ENCODE measurements around the gene MIER1. TPM values are rescaled to one million over a fixed set of nuclear protein-coding genes. Genes with fewer than 3 reads are reported as not detected.

The MIER1 gene
- total and polyA plus RNA-seq, 9 of the 15 experiments (the other 6 are each of a cell fraction or from before 2014, with no cell fraction given): 13.9 to 34.8 (median 21.5) TPM

DNA sequence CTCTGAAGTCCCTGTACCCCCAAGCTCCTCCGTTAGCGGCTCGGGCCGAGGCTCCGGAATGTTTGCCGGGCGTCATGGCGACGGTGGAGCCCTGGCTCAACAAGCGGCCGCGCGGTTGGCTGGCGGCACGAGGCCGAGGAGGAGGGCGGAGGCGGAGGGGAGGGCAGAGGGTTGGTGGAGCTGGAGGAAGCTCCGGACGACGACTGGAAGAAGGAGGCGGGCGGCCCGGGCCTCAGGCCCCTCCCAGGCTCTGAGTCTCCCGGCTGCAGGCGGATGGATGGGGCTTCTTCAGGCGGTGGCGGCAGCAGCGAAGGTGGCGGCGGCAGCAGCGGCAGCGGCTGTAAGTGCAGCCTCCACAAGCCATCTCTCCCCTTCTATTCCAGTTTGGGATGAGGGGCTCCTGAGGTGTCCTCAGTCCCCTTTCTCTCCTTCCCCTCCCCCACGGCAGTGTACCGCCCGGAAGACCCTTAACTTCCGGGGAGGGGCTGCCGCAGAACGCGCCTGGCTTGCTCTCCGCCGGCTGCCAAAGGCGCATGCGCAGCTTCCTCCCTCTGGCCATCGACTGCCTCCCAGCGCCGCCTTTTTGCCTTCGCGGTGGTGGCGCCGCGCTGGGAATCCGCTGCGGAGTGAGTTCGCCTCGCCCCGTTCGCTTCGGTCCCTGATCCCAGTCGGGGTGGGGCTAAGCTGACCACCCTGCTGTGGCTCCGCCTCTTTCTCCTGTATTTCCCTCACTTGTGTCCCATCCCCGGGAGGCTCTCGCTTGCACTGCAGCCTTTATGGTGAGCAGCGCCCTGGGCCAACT lies at the start of gene MIER1, which contains the start of gene DNAI4 (continued):
- TF ChIP-seq, protein P1, sequence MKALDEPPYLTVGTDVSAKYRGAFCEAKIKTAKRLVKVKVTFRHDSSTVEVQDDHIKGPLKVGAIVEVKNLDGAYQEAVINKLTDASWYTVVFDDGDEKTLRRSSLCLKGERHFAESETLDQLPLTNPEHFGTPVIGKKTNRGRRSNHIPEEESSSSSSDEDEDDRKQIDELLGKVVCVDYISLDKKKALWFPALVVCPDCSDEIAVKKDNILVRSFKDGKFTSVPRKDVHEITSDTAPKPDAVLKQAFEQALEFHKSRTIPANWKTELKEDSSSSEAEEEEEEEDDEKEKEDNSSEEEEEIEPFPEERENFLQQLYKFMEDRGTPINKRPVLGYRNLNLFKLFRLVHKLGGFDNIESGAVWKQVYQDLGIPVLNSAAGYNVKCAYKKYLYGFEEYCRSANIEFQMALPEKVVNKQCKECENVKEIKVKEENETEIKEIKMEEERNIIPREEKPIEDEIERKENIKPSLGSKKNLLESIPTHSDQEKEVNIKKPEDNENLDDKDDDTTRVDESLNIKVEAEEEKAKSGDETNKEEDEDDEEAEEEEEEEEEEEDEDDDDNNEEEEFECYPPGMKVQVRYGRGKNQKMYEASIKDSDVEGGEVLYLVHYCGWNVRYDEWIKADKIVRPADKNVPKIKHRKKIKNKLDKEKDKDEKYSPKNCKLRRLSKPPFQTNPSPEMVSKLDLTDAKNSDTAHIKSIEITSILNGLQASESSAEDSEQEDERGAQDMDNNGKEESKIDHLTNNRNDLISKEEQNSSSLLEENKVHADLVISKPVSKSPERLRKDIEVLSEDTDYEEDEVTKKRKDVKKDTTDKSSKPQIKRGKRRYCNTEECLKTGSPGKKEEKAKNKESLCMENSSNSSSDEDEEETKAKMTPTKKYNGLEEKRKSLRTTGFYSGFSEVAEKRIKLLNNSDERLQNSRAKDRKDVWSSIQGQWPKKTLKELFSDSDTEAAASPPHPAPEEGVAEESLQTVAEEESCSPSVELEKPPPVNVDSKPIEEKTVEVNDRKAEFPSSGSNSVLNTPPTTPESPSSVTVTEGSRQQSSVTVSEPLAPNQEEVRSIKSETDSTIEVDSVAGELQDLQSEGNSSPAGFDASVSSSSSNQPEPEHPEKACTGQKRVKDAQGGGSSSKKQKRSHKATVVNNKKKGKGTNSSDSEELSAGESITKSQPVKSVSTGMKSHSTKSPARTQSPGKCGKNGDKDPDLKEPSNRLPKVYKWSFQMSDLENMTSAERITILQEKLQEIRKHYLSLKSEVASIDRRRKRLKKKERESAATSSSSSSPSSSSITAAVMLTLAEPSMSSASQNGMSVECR (CRISPR knock-in tag; IDR thresholded peaks at IDR 0.05): peak; percentile 67
- TF ChIP-seq, protein P2, sequence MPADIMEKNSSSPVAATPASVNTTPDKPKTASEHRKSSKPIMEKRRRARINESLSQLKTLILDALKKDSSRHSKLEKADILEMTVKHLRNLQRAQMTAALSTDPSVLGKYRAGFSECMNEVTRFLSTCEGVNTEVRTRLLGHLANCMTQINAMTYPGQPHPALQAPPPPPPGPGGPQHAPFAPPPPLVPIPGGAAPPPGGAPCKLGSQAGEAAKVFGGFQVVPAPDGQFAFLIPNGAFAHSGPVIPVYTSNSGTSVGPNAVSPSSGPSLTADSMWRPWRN (IDR thresholded peaks at IDR 0.05; ENCODE audit: low read depth): peak; percentile 82
- TF ChIP-seq MEIS2 (IDR thresholded peaks at IDR 0.05; ENCODE audit: partially characterized antibody): peak; percentile 84
- TF ChIP-seq HDAC6 (IDR thresholded peaks at IDR 0.05; ENCODE audit: low read depth, low read length): 0 out of 2 replicates have a peak, but pooled peaks have one; percentile 5
- TF ChIP-seq CCNT2 (IDR thresholded peaks at IDR 0.05; ENCODE audit: borderline replicate concordance, extremely low read depth, insufficient read length, low read depth, low read length): peak; percentile 75
- peak; percentile 43 for TF ChIP-seq ARID1B (IDR thresholded peaks at IDR 0.05)
- no peak for TF ChIP-seq PPARD (CRISPR knock-in tag; IDR thresholded peaks at IDR 0.05)
- TF ChIP-seq, protein P3, sequence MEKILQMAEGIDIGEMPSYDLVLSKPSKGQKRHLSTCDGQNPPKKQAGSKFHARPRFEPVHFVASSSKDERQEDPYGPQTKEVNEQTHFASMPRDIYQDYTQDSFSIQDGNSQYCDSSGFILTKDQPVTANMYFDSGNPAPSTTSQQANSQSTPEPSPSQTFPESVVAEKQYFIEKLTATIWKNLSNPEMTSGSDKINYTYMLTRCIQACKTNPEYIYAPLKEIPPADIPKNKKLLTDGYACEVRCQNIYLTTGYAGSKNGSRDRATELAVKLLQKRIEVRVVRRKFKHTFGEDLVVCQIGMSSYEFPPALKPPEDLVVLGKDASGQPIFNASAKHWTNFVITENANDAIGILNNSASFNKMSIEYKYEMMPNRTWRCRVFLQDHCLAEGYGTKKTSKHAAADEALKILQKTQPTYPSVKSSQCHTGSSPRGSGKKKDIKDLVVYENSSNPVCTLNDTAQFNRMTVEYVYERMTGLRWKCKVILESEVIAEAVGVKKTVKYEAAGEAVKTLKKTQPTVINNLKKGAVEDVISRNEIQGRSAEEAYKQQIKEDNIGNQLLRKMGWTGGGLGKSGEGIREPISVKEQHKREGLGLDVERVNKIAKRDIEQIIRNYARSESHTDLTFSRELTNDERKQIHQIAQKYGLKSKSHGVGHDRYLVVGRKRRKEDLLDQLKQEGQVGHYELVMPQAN (IDR thresholded peaks at IDR 0.05; ENCODE audit: borderline replicate concordance): no peak
- 0 out of 2 replicates have a peak, but pooled peaks have one; percentile 33 for TF ChIP-seq FOXP1 (CRISPR knock-in tag; IDR thresholded peaks at IDR 0.05)
- TF ChIP-seq MBD2 (IDR thresholded peaks at IDR 0.05; ENCODE audit: borderline replicate concordance, low read depth): peak; percentile 86; the same call in 1 of the 2 replicates
- peak; percentile 97 for TF ChIP-seq NRF1 (conservative IDR thresholded peaks at IDR 0.05 in 1 of 2, IDR thresholded peaks at IDR 0.05 in 1 of 2)
- TF ChIP-seq, protein P4, sequence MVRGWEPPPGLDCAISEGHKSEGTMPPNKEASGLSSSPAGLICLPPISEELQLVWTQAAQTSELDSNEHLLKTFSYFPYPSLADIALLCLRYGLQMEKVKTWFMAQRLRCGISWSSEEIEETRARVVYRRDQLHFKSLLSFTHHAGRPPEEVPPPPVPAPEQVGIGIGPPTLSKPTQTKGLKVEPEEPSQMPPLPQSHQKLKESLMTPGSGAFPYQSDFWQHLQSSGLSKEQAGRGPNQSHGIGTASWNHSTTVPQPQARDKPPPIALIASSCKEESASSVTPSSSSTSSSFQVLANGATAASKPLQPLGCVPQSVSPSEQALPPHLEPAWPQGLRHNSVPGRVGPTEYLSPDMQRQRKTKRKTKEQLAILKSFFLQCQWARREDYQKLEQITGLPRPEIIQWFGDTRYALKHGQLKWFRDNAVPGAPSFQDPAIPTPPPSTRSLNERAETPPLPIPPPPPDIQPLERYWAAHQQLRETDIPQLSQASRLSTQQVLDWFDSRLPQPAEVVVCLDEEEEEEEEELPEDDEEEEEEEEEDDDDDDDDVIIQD (CRISPR knock-in tag; IDR thresholded peaks at IDR 0.05): no peak
- TF ChIP-seq SMARCA4 (IDR thresholded peaks at IDR 0.05): peak; percentile 6; the same call in 1 of the 2 replicates
- TF ChIP-seq, protein P5, sequence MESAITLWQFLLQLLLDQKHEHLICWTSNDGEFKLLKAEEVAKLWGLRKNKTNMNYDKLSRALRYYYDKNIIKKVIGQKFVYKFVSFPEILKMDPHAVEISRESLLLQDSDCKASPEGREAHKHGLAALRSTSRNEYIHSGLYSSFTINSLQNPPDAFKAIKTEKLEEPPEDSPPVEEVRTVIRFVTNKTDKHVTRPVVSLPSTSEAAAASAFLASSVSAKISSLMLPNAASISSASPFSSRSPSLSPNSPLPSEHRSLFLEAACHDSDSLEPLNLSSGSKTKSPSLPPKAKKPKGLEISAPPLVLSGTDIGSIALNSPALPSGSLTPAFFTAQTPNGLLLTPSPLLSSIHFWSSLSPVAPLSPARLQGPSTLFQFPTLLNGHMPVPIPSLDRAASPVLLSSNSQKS (CRISPR knock-in tag; IDR thresholded peaks at IDR 0.05): no peak
- TF ChIP-seq CTBP1 (IDR thresholded peaks at IDR 0.05; ENCODE audit: borderline replicate concordance): peak; percentile 91

Data from K562 (cell line).